HG02840 (cell line): ENCODE measurements around the gene BTBD16.

Experiments used
- ATAC-seq: cut with Tn5 transposase; IDR thresholded peaks from one replicate; pipeline ENCODE4 v1.9.1; 2021; ENCODE audit warnings: mild to moderate bottlenecking, moderate library complexity, moderate number of reproducible peaks; ENCODE audit not compliant: unreplicated experiment, low FRiP score

The BTBD16 gene

GRCh38 chr10:122271076-122271475 lies at the start of gene BTBD16:
Gene BTBD16, plus strand, starts transcription at chr10:122271296. Its CDS starts 3,786 bp downstream, at chr10:122275082.
- no peak for ATAC-seq

DNA sequence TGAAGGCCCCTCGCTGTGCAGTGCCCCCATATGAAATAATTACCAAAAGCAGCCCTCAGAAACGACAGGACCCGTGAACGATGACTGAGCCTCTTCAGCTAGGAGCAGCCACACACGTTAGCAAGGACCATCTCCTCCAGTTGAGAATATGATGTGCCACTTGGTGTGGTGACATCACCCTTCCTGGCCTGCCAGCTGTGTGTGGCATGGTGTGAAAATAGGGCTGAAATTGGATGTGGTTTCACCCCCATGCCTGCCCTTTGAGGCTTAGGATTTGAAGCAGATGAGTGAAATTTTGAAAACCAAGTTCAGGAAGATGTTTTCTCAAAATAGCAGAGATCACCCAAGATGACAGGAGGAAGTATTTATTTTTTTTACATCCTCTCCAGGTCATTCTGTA lies 49.1 kb upstream of the BTBD16 start:
- ATAC-seq = no peak

GRCh38 chr10:122222638-122223037 lies 48.5 kb upstream of the BTBD16 start:
- no peak for ATAC-seq

DNA sequence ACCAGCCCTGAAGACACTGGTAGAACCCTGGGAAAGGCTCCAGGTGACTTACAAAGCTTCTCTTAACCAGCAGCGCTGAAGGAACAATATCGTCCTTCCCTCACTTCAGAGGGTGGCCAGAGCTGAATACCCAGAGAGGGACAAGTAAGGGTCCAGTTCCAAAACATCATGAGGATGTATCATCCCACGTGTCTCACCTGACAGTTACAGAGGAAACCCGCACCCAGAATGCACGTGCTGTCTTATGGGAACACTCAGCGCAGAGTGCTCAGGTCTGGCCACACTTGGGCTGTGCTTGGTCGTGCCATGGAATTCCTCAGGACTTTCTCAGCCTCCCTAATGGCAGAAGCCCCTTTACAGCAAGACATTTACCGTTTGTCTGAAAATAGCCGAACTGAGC lies 46.9 kb upstream of the BTBD16 start:
- ATAC-seq = no peak

GRCh38 chr10:122225330-122225729 lies 45.8 kb upstream of the BTBD16 start:
- no peak for ATAC-seq

DNA sequence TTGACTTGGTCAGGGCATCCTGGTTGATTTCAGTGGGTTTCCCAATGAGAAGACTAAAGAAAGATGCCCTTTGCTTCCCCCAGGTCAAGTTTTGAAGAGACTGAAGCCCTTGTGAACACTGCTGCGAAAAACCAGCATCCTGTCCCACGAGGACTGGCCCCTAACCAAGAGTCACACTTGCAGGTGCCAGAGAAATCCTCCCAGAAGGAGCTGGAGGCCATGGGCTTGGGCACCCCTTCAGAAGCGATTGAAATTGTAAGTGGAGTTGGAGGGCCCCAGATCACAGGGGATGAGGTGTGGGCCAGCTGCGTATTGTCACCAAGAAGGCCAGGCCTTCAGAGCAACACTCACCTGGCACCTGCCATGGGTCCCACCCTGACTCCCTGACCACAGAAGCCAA lies 43.3 kb upstream of the BTBD16 start:
- no peak for ATAC-seq

GRCh38 chr10:122229666-122230065 lies 41.4 kb upstream of the BTBD16 start:
- no peak for ATAC-seq

- no peak for ATAC-seq
These were observed 40.9 kb upstream of the BTBD16 start for GRCh38 chr10:122230222-122230621.

- ATAC-seq = no peak
These were observed 38.3 kb upstream of the BTBD16 start for GRCh38 chr10:122232769-122233168.

GRCh38 chr10:122233857-122234348 lies 37.2 kb upstream of the BTBD16 start:
- no peak for ATAC-seq

DNA sequence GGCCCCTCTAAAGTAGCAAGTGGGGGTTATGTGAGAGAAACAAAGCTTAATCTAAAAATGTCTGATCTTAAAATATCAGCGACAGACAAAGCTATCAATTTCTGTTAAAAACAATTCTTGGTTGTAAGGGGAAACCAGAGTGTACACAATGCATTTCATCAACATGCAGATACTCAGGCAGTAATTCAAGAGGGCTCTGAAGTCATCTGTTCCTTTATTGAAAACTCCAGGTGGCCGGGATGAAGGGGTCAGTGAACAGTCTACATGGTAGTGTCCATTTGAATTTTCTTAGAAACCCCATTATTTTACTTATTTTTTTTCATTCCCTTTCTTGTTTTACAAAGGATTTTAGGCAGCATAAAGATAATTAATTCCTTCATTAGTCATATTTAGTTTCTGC lies 36.7 kb upstream of the BTBD16 start:
- ATAC-seq = no peak

- no peak for ATAC-seq
These were observed 34.3 kb upstream of the BTBD16 start for GRCh38 chr10:122236690-122237306.

- ATAC-seq = no peak
These were observed 33.6 kb upstream of the BTBD16 start for GRCh38 chr10:122237331-122237990.

DNA sequence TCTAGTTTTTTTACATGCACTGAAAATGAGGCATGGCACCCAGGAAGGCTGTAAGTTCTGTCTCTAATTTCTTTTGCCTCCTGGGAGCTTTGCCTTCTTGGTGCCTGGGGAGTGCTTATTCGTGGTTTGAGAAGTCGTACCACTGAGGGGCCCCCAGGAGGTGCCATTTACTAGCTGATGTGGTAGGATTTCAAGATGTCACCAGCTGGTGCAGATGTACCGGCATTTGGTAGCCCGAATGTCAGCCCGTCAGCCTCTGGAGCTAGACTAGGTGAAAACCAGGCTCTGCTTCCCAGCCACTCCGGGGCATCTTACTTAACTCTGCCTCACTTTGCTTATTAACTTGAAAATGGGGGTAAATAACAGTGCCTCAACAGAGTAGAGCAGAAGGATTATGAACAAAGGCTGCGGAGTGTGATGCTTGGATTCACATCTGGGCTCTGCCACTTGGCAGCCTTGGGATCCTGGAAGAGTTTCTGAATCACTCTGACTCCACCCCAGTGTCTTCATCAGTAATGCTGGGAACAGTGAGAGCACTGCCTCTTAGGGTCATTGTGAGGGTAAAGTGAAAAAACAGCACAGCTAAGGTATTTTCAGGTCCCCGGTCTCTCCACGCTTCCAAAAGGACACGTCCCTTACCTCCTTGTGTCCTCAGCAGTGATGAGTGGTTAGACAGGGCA lies 31.4 kb upstream of the BTBD16 start:
- no peak for ATAC-seq

- ATAC-seq = no peak
These were observed 30.7 kb upstream of the BTBD16 start for GRCh38 chr10:122240401-122240800.

- no peak for ATAC-seq
These were observed 29.3 kb upstream of the BTBD16 start for GRCh38 chr10:122241836-122242235.

DNA sequence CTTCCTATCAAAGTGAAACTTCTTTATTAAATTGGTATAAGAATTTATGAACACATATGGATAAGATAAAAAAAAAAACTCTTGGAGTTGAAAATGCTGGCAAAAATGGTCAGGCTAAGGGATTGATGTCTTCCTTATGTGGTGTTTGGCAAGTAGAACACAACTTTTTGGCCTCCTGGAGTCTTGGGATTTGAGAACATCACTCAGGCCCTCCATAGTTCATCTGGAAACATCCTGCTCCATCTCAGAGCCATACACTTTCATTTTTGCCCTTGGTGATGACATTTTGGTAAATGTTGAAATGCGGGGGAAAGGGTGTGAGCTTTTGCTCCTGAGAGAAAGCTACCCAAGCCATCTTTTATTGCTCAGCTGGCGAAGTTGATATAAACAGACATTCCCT lies 27.5 kb upstream of the BTBD16 start:
- ATAC-seq = no peak

DNA sequence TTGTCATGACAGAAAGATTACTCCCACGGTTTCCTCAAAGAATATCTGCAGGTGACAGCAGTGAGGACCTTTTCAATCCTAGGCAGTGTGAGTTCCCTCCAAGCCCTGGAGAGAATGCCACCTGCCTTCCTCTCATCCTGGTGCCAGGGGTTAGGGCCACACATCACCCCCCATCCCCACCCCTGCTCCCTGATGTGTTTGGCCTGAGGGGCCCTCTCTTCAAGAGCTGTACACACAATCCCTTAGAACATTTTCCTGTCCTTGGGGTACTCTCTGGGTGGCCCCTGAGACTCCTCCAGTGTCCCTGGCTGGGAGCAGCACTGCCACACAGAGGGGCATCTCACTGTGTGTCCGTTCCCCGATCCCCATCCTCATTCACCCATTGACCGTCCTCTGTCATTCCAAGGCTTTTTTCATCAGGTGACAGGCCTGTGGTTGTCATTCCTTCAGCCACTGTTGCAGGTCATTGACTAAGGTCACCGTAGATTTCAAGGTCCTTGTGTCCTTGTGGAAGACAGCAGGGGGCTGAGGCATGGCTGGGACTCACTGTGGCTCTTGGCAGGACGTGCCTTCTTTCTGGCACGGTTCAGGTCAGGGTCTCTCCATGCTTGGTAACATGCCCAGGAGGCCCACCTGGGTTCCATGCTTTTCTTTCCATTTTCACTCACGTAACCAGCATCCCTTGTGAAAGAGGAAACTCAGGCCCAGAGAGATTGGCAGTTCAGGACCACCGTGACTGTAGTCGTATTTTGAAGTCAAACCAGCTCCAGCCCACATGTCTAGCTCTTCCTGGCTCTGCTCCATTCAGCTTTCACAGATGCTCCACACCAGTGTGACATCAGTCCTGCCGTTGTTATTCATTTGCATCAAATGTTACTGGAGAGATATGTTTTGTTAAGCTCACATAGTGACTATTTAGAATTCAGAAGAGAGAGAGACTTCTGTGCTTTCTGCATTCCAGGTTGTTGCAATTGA lies 26.8 kb upstream of the BTBD16 start:
- no peak for ATAC-seq

GRCh38 chr10:122245136-122245535 lies 26.0 kb upstream of the BTBD16 start:
- ATAC-seq = no peak

GRCh38 chr10:122245897-122246296 lies 25.2 kb upstream of the BTBD16 start:
- no peak for ATAC-seq
